Kidney (tissue), 14 donors: Measurements from ENCODE around the gene GSG1. TPM values are rescaled to one million over a fixed set of nuclear protein-coding genes. Genes with fewer than 3 reads are reported as not detected.
"Not testable (repeated sequence)": the region's sequence is repeated elsewhere in the genome, so short reads cannot be mapped to it uniquely, and the experiment has no call there.

ENCODE experiments used
- DNase-seq, 5 donors: peaks; one replicate each; pipeline ENCODE4 v3.0.0-alpha.2; 2013 to 2020
- FAIRE-seq: peaks from 2 replicates; lab custom pipeline; 2012; peaks lifted over from hg19 to GRCh38; lab: Jason Lieb, UNC
- H3K27ac ChIP-seq, 2 donors: one replicate each; pipeline ENCODE4 v1.7.0; 2013; ENCODE audit warnings: low read depth in 2 of 2, low read length in 2 of 2, inconsistent platforms in 1 of 2
- H3K27me3 ChIP-seq: one replicate; pipeline ENCODE4 v1.7.1; 2013; ENCODE audit warnings: low read length, inconsistent platforms; ENCODE audit not compliant: control insufficient read depth, insufficient read depth
- H3K36me3 ChIP-seq, 3 donors: one replicate each; pipeline versions ENCODE4 v1.7.0 to v1.7.1; 2013; ENCODE audit warnings: low read length in 3 of 3, control low read depth in 1 of 3, inconsistent platforms in 1 of 3; ENCODE audit not compliant: insufficient read depth in 3 of 3, control insufficient read depth in 2 of 3
- H3K4me1 ChIP-seq, 3 donors: one replicate each; pipeline versions ENCODE4 v1.7.0 to v1.7.1; 2013; ENCODE audit warnings: low read length in 3 of 3, inconsistent platforms in 1 of 3, low read depth in 1 of 3; ENCODE audit not compliant: control insufficient read depth in 2 of 3, insufficient read depth in 2 of 3
- H3K4me3 ChIP-seq, 3 donors: one replicate each; pipeline versions ENCODE4 v1.7.0 to v1.8.1; 2013; ENCODE audit warnings: low read length in 3 of 3, control low read depth in 1 of 3, inconsistent platforms in 1 of 3
- H3K9ac ChIP-seq, 3 donors: one replicate each; pipeline versions ENCODE4 v1.7.0 to v1.7.1; 2013; ENCODE audit warnings: low read length in 3 of 3, control low read depth in 1 of 3, inconsistent platforms in 1 of 3
- H3K9me3 ChIP-seq, 3 donors: one replicate each; pipeline versions ENCODE4 v1.7.0 to v1.7.1; 2013; ENCODE audit warnings: low read length in 3 of 3, control low read depth in 1 of 3, inconsistent platforms in 1 of 3; ENCODE audit not compliant: control insufficient read depth in 2 of 3, insufficient read depth in 1 of 3
- intact Hi-C: fragments of 100-400 bp; cut with DNase I; formaldehyde crosslinking; loops from one replicate; pipeline ENCODE4 v1.11.1; 2022
- polyA plus RNA-seq: library from polyadenylated mRNA; stranded (reverse); fragments of 350-450 nt; fragmentation: Illumina TruSeq; extraction: RNeasy Lipid Tissue Mini Kit (QIAGEN cat#74804); gene quantifications from one replicate; pipeline ENCODE4 v1.2.3, GENCODE V29; 2014; ENCODE audit warnings: low read depth, low replicate concordance; ENCODE audit not compliant: insufficient read depth
- total RNA-seq: library from RNA; stranded (reverse); fragmentation: NEBNext Ultra II Directional; extraction: Animal tissue kit (Norgen Biotek cat#: 25700); gene quantifications from one replicate; pipeline ENCODE4 v1.2.1, GENCODE V29; 2021
- TF ChIP-seq, protein P1 (sequence below): IDR thresholded peaks from 3 replicates; pipeline ENCODE4 v1.5.1; 2012; ENCODE audit warnings: mild to moderate bottlenecking, moderate library complexity, borderline replicate concordance; ENCODE audit not compliant: insufficient read depth; ENCODE audit errors: extremely low read depth
- donor health status: control.
- donor health status: control.
- donor health status: control.
- donor health status: control.
- donor health status: control.
- donor health status: DM: yes; HTN: yes; CAD: no.
- donor health status: Normal renal cell carcinoma (clear cell type).

GSG1 gene
- total and polyA plus RNA-seq, 2 donors from 2014 or later, result 0.19 to 0.34 TPM

- Histone ChIP-seq H3K9me3 (no peaks in the 10 kb centered on the region), H3K9ac (no peak overlapping the region), H3K27me3 (no peaks in the 10 kb centered on the region), H3K4me3 (no peak overlapping the region), H3K36me3 (no peaks in the 10 kb centered on the region), H3K27ac (no peak overlapping the region), H3K4me1 (peaks cover 0 to 2% (median 0%) of the 10 kb centered on the region in 3 donors)
- intact Hi-C loops, result no loop called here
- TF ChIP-seq, protein P1, sequence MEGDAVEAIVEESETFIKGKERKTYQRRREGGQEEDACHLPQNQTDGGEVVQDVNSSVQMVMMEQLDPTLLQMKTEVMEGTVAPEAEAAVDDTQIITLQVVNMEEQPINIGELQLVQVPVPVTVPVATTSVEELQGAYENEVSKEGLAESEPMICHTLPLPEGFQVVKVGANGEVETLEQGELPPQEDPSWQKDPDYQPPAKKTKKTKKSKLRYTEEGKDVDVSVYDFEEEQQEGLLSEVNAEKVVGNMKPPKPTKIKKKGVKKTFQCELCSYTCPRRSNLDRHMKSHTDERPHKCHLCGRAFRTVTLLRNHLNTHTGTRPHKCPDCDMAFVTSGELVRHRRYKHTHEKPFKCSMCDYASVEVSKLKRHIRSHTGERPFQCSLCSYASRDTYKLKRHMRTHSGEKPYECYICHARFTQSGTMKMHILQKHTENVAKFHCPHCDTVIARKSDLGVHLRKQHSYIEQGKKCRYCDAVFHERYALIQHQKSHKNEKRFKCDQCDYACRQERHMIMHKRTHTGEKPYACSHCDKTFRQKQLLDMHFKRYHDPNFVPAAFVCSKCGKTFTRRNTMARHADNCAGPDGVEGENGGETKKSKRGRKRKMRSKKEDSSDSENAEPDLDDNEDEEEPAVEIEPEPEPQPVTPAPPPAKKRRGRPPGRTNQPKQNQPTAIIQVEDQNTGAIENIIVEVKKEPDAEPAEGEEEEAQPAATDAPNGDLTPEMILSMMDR, result no peak
- FAIRE-seq, result no peak
- no peak for DNase-seq
Measured at GRCh38 chr12:13084898-13085640, 18.4 kb downstream of the GSG1 start.

DNA sequence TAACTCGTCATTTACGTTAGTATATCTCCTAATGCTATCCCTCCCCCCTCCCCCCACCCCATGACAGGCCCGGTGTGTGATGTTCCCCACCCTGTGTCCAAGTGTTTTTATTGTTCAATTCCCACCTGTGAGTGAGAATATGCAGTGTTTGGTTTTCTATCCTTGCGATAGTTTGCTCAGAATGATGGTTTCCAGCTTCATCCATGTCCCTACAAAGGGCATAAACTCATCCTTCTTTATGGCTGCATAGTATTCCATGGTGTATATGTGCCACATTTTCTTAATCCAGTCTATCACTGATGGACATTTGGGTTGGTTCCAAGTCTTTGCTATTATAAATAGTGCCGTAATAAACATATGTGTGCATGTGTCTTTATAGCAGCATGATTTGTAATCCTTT is 19.8 kb downstream of the GSG1 start:
- H3K27me3 ChIP-seq, H3K4me3 ChIP-seq, H3K27ac ChIP-seq, intact Hi-C loops, H3K36me3 ChIP-seq, DNase-seq, H3K4me1 ChIP-seq, H3K9ac ChIP-seq, H3K9me3 ChIP-seq, FAIRE-seq: not testable (repeated sequence)

DNA sequence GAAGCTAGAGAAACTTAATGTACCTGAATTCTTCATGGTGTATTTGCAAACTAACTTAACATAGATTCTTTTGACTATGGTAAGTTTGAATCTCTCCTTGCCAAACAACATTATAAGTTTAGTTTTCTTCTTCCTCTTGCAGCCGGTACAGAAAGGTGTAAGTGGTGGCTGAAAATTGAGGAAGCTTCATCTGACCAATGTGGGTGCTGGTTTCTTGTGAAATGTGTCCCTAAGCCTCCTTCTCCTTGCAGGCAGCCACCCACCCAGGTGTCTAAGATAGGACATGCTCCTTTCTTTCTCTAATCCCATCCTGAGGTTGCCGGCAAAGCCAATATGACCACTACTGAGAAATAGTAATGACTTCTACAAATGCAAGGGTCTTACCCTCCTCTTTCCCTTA is 20.6 kb downstream of the GSG1 start:
- no peaks in the 10 kb centered on the region for H3K9me3 ChIP-seq
- no peak overlapping the region for H3K4me3 ChIP-seq
- H3K27ac ChIP-seq, result no peak overlapping the region
- H3K4me1 ChIP-seq, result peaks cover 0 to 2% (median 0%) of the 10 kb centered on the region in 3 donors
- intact Hi-C loops, result no loop called here
- FAIRE-seq (no peak), DNase-seq (no peak)
- H3K9ac ChIP-seq, result no peak overlapping the region
- TF ChIP-seq, protein P1, result no peak
- H3K27me3 ChIP-seq, result no peaks in the 10 kb centered on the region
- no peaks in the 10 kb centered on the region for H3K36me3 ChIP-seq

GRCh38 chr12:13080266-13080665 is 23.2 kb downstream of the GSG1 start:
- DNase-seq (no peak), FAIRE-seq (no peak)
- intact Hi-C loops, result no loop called here
- no peak overlapping the region for H3K9ac ChIP-seq
- H3K9me3 ChIP-seq, result no peaks in the 10 kb centered on the region
- H3K27me3 ChIP-seq, result no peaks in the 10 kb centered on the region
- H3K27ac ChIP-seq, result no peak overlapping the region
- no peaks in the 10 kb centered on the region for H3K4me1 ChIP-seq
- no peak overlapping the region for H3K4me3 ChIP-seq
- no peaks in the 10 kb centered on the region for H3K36me3 ChIP-seq
- TF ChIP-seq, protein P1, result no peak
